Liver (tissue), 10 donors: ENCODE measurements around the gene ZSCAN12. TPM values are rescaled to one million over a fixed set of nuclear protein-coding genes. Genes with fewer than 3 reads are reported as not detected.

Source experiments
- DNase-seq: peaks from one replicate; pipeline ENCODE4 v3.0.0-alpha.2; 2017; ENCODE audit warnings: low spot score
- H3K27ac ChIP-seq, 2 donors: one replicate each; pipeline ENCODE4 v1.7.0; 2013; ENCODE audit warnings: inconsistent platforms in 2 of 2, low read length in 2 of 2, control low read depth in 1 of 2, low read depth in 1 of 2, mild to moderate bottlenecking in 1 of 2
- H3K27me3 ChIP-seq, 4 donors: one replicate each; pipeline versions ENCODE4 v1.6.1 to v1.7.0; 2013; ENCODE audit warnings: low read length in 3 of 4, inconsistent platforms in 1 of 4, mild to moderate bottlenecking in 1 of 4, moderate library complexity in 1 of 4; ENCODE audit not compliant: control insufficient read depth in 4 of 4, insufficient read depth in 4 of 4
- H3K36me3 ChIP-seq, 4 donors: one replicate each; pipeline versions ENCODE4 v1.6.1 to v1.7.0; 2013; ENCODE audit warnings: low read length in 3 of 4, mild to moderate bottlenecking in 3 of 4, low read depth in 1 of 4, moderate library complexity in 1 of 4; ENCODE audit not compliant: control insufficient read depth in 4 of 4, insufficient read depth in 3 of 4
- H3K4me1 ChIP-seq, 4 donors: one replicate each; pipeline versions ENCODE4 v1.6.1 to v1.7.0; 2013; ENCODE audit warnings: low read length in 3 of 4, mild to moderate bottlenecking in 3 of 4, moderate library complexity in 1 of 4; ENCODE audit not compliant: control insufficient read depth in 4 of 4, insufficient read depth in 4 of 4
- H3K4me3 ChIP-seq, 3 donors: one replicate each; pipeline versions ENCODE4 v1.6.1 to v1.7.0; 2013; ENCODE audit warnings: low read length in 3 of 3, control low read depth in 1 of 3, low read depth in 1 of 3, mild to moderate bottlenecking in 1 of 3
- H3K9ac ChIP-seq, 2 donors: one replicate each; pipeline ENCODE4 v1.7.0; 2013; ENCODE audit warnings: low read length in 2 of 2, mild to moderate bottlenecking in 2 of 2, moderate library complexity in 2 of 2, control low read depth in 1 of 2, low read depth in 1 of 2
- H3K9me3 ChIP-seq, 4 donors: one replicate each; pipeline versions ENCODE4 v1.6.1 to v1.7.0; 2013; ENCODE audit warnings: low read length in 3 of 4; ENCODE audit not compliant: control insufficient read depth in 4 of 4
- EGR1 ChIP-seq, 2 donors: IDR thresholded peaks; 2 replicates each; pipeline ENCODE4 v1.6.1; 2016 to 2018; ENCODE audit warnings: antibody characterized with exemption in 2 of 2, low read depth in 2 of 2
- FOXA1 ChIP-seq: IDR thresholded peaks from 2 replicates; pipeline ENCODE4 v1.6.1; 2016; ENCODE audit warnings: antibody characterized with exemption
- FOXA2 ChIP-seq: IDR thresholded peaks from 2 replicates; pipeline ENCODE4 v1.6.1; 2016; ENCODE audit warnings: antibody characterized with exemption
- GABPA ChIP-seq, 2 donors: IDR thresholded peaks in 1 of 2; conservative IDR thresholded peaks in 1 of 2; 2 replicates each; pipeline ENCODE4 v1.6.1; 2016; ENCODE audit warnings: antibody characterized with exemption in 2 of 2, mild to moderate bottlenecking in 1 of 2, moderate library complexity in 1 of 2
- HNF4G ChIP-seq: IDR thresholded peaks from 2 replicates; pipeline ENCODE4 v1.6.1; 2016; ENCODE audit warnings: antibody characterized with exemption
- RAD21 ChIP-seq, 2 donors: IDR thresholded peaks; 2 replicates each; pipeline ENCODE4 v1.6.1; 2016; ENCODE audit warnings: antibody characterized with exemption in 2 of 2, mild to moderate bottlenecking in 2 of 2
- RXRA ChIP-seq, 2 donors: IDR thresholded peaks; 2 replicates each; pipeline ENCODE4 v1.6.1; 2017 to 2018; ENCODE audit warnings: antibody characterized with exemption in 2 of 2, mild to moderate bottlenecking in 1 of 2
- SP1 ChIP-seq: IDR thresholded peaks from 2 replicates; pipeline ENCODE4 v1.6.1; 2018; ENCODE audit warnings: antibody characterized with exemption, mild to moderate bottlenecking
- TAF1 ChIP-seq: conservative IDR thresholded peaks from 2 replicates; pipeline ENCODE4 v1.6.1; 2016; ENCODE audit warnings: antibody characterized with exemption, mild to moderate bottlenecking
- YY1 ChIP-seq: IDR thresholded peaks from 2 replicates; pipeline ENCODE4 v1.6.1; 2016; ENCODE audit warnings: antibody characterized with exemption, mild to moderate bottlenecking
- WGBS: extraction: QIAGEN DNeasy Blood & Tissue Kit; methylation state at CpG from one replicate; pipeline ENCODE4 v1.1.7; 2013; 5-methylcytosine and 5-hydroxymethylcytosine counted together
- polyA plus RNA-seq, 2 donors: library from polyadenylated mRNA; stranded (reverse) in 1 of 2; unstranded in 1 of 2; fragments of 200-250 nt in 1 of 2; fragments of >200 nt in 1 of 2; fragmentation: Nextera tagmentation in 1 of 2; extraction: Ambion mirVana in 1 of 2; gene quantifications; one replicate each; pipeline versions ENCODE4 v1.2.1 to v1.2.3, GENCODE V29; 2013 to 2015
- small RNA-seq: library from RNA; depleted of rRNA; stranded (forward); fragments of <200 nt; gene quantifications from one replicate; pipeline ENCODE3, GENCODE V24; 2014
- total RNA-seq, 2 donors: library from RNA; depleted of rRNA; stranded (reverse); fragments of >200 nt; gene quantifications; one replicate each; pipeline ENCODE4 v1.2.3, GENCODE V29; 2014
- TF ChIP-seq, protein P1 (sequence below): fragments of 150-350 bp; IDR thresholded peaks from 2 replicates; pipeline ENCODE4 v1.5.1; 2017; ENCODE audit warnings: improper control_type of control experiment, low read depth, low read length; ENCODE audit not compliant: missing input control
- TF ChIP-seq, protein P2 (sequence below): IDR thresholded peaks from 2 replicates; pipeline ENCODE4 v1.6.1; 2016; ENCODE audit warnings: antibody characterized with exemption
- donor health status: healthy.
- donor health status: healthy.
- donor health status: healthy.
- donor health status: healthy.
- donor health status: healthy.

ZSCAN12 gene
- total and polyA plus RNA-seq, 4 donors, result 0.46 to 3.9 (median 2.0) TPM

DNA sequence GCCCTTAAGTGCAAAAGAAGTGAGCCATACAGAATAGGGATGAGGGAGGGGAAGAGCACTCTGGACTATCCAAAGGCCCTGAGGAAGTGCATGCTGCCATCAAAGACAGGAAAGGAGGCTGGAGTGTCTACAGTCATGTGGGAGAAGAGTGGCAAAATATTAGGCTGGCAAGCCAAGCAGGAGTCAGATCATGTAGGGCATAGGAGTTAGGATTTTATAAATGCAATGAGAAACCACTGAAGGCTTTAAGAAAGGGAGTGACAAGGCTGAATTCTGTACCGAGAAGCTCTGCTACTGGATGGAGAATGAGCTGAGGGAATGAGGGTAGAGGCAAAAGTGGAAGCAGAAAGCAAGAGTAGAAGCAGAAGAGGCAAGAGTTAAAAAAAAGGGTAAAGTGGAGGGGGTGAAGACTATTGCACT lies 65.9 kb downstream of the ZSCAN12 start:
- Histone ChIP-seq H3K27me3 (no peaks in the 10 kb centered on the region), H3K27ac (no peak overlapping the region), H3K9ac (no peak overlapping the region), H3K9me3 (peaks cover 3 to 11% (median 5%) of the 10 kb centered on the region in 4 donors), H3K4me1 (peaks cover 1 to 14% (median 4%) of the 10 kb centered on the region in 4 donors), H3K36me3 (peaks cover 0 to 5% (median 2%) of the 10 kb centered on the region in 4 donors), H3K4me3 (no peak overlapping the region)
- TF ChIP-seq RAD21 (IDR thresholded peaks at IDR 0.05), result no peak
- no peak for TF ChIP-seq SP1
- DNase-seq, result no peak
- WGBS, result 96% methylated on average over 1 of the region's 1 CpG

DNA sequence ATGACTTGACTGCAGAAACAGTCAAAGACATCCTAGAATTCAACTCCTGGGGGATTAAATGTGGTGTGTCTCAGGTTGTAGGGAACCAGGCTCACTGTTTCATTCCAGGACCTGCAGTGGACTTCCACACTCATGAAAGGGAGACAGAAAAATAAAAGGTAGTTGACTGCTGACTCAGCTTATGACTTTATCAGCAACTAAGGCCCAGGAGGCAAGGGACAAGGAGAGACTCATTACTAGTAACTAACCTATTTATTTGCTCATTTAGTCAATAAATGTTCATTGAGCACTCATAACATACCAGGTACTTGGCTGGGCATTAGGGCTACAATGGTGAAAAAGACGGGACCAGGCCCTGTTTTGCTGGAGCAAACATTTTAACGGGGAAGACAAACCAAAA lies 66.5 kb downstream of the ZSCAN12 start:
- H3K27me3 ChIP-seq, result no peaks in the 10 kb centered on the region
- no peak for DNase-seq
- no peak for TF ChIP-seq RAD21 (IDR thresholded peaks at IDR 0.05)
- no peak for TF ChIP-seq FOXA1
- TF ChIP-seq, protein P1, sequence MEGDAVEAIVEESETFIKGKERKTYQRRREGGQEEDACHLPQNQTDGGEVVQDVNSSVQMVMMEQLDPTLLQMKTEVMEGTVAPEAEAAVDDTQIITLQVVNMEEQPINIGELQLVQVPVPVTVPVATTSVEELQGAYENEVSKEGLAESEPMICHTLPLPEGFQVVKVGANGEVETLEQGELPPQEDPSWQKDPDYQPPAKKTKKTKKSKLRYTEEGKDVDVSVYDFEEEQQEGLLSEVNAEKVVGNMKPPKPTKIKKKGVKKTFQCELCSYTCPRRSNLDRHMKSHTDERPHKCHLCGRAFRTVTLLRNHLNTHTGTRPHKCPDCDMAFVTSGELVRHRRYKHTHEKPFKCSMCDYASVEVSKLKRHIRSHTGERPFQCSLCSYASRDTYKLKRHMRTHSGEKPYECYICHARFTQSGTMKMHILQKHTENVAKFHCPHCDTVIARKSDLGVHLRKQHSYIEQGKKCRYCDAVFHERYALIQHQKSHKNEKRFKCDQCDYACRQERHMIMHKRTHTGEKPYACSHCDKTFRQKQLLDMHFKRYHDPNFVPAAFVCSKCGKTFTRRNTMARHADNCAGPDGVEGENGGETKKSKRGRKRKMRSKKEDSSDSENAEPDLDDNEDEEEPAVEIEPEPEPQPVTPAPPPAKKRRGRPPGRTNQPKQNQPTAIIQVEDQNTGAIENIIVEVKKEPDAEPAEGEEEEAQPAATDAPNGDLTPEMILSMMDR, result no peak
- TF ChIP-seq YY1, result no peak
- TF ChIP-seq TAF1, result no peak
- peaks cover 1 to 14% (median 4%) of the 10 kb centered on the region in 4 donors for H3K4me1 ChIP-seq
- peaks cover 3 to 11% (median 5%) of the 10 kb centered on the region in 4 donors for H3K9me3 ChIP-seq
- H3K4me3 ChIP-seq, result no peak overlapping the region
- no peak overlapping the region for H3K27ac ChIP-seq
- WGBS, result 97% methylated on average over 2 of the region's 2 CpGs
- no peak overlapping the region for H3K9ac ChIP-seq
- H3K36me3 ChIP-seq, result peaks cover 0 to 5% (median 2%) of the 10 kb centered on the region in 4 donors

DNA sequence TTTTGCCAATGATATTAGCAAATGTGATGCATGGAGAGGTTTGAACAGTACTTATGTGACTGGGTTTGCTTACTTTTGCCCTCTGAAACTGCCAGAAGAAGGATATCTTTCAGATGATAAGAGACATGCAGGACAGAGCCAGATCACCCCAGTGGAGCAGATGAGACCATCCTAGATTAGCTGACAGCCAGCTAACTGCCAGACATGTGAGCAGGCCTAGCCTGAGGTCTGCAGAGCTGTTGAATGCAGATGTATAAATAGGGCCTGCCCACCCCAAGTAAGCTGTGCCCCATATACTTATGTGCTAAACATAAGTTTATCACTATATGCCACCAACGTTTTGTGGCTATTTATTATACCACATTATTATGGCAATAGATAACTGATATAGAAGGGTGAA lies 69.5 kb downstream of the ZSCAN12 start:
- WGBS, result 65% methylated on average over 1 of the region's 1 CpG
- peaks cover 10 to 28% (median 24%) of the 10 kb centered on the region in 4 donors for H3K36me3 ChIP-seq
- peaks cover 0 to 4% (median 1%) of the 10 kb centered on the region in 4 donors for H3K4me1 ChIP-seq
- DNase-seq, result no peak
- no peak for TF ChIP-seq YY1
- TF ChIP-seq FOXA2, result no peak
- TF ChIP-seq, protein P2, sequence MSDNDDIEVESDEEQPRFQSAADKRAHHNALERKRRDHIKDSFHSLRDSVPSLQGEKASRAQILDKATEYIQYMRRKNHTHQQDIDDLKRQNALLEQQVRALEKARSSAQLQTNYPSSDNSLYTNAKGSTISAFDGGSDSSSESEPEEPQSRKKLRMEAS, result no peak
- TF ChIP-seq TAF1, result no peak
- TF ChIP-seq RAD21 (IDR thresholded peaks at IDR 0.05), result no peak
- no peak for TF ChIP-seq EGR1 (IDR thresholded peaks at IDR 0.05; ENCODE audit: low read depth in 2 of 2)
- TF ChIP-seq GABPA (IDR thresholded peaks at IDR 0.05 in 1 of 2, conservative IDR thresholded peaks at IDR 0.05 in 1 of 2), result no peak
- no peak for TF ChIP-seq FOXA1
- TF ChIP-seq HNF4G, result no peak
- no peak for TF ChIP-seq RXRA (IDR thresholded peaks at IDR 0.05)
- peaks cover 16 to 36% (median 27%) of the 10 kb centered on the region in 4 donors for H3K9me3 ChIP-seq
- no peak overlapping the region for H3K4me3 ChIP-seq
- no peak overlapping the region for H3K27ac ChIP-seq
- H3K9ac ChIP-seq, result no peak overlapping the region
- no peaks in the 10 kb centered on the region for H3K27me3 ChIP-seq

Small RNA genes within 50 kb of the gene (small RNA-seq; reads per million reads assigned to genes)
- gene RNU2-45P, result not detected

Other genes starting within 250 kb of the ZSCAN12 start
- 1 to 10 TPM; 3.1 to 4.8 TPM for gene ZSCAN9, start 174.5 kb downstream of the ZSCAN12 start, total RNA-seq
- 1 to 10 TPM; 1.3 to 2.2 TPM for gene ZSCAN9, start 174.5 kb downstream of the ZSCAN12 start, polyA plus RNA-seq
- 1 to 10 TPM; 3.3 to 4.7 TPM for gene ZKSCAN4, start 147.5 kb downstream of the ZSCAN12 start, total RNA-seq
- gene ZKSCAN4, start 147.5 kb downstream of the ZSCAN12 start, polyA plus RNA-seq, result 1 to 10 TPM; 1.4 to 1.8 TPM
- gene NKAPL, start 140.4 kb downstream of the ZSCAN12 start, total RNA-seq, result under 1 TPM; 0.56 to 0.59 TPM
- under 1 TPM; 0.22 to 0.61 TPM for gene NKAPL, start 140.4 kb downstream of the ZSCAN12 start, polyA plus RNA-seq
- 1 to 10 TPM; 7.9 to 9.7 TPM for gene ZSCAN26, start 132.6 kb downstream of the ZSCAN12 start, total RNA-seq
- 1 to 10 TPM; 2.8 to 4.3 TPM for gene ZSCAN26, start 132.6 kb downstream of the ZSCAN12 start, polyA plus RNA-seq
- 1 to 10 TPM; 1.0 to 3.7 TPM for gene PGBD1, start 118.2 kb downstream of the ZSCAN12 start, total RNA-seq
- gene PGBD1, start 118.2 kb downstream of the ZSCAN12 start, polyA plus RNA-seq, result under 1 TPM; 0.74 to 0.93 TPM
- 10 to 100 TPM in 1 of 2 donors, 1 to 10 TPM in 1; 3.9 to 10.2 TPM for gene ZSCAN31, start 63.6 kb downstream of the ZSCAN12 start, total RNA-seq
- 1 to 10 TPM; 3.3 to 3.4 TPM for gene ZSCAN31, start 63.6 kb downstream of the ZSCAN12 start, polyA plus RNA-seq
- 1 to 10 TPM; 2.8 to 8.8 TPM for gene ZKSCAN3, start 49.8 kb downstream of the ZSCAN12 start, total RNA-seq
- gene ZKSCAN3, start 49.8 kb downstream of the ZSCAN12 start, polyA plus RNA-seq, result 1 to 10 TPM in 1 of 2 donors, under 1 TPM in 1; 0.93 to 1.1 TPM
- gene ZSCAN23, start 43.7 kb upstream of the ZSCAN12 start, total RNA-seq, result under 1 TPM; 0.42 to 0.65 TPM
- gene ZSCAN23, start 43.7 kb upstream of the ZSCAN12 start, polyA plus RNA-seq, result under 1 TPM in 1 of 2 donors, not detected in 1; 0.06 TPM
- gene GPX6, start 116.0 kb upstream of the ZSCAN12 start, total RNA-seq, result not detected
- gene GPX6, start 116.0 kb upstream of the ZSCAN12 start, polyA plus RNA-seq, result not detected
- not detected for gene GPX5, start 126.1 kb upstream of the ZSCAN12 start, total RNA-seq
- not detected for gene GPX5, start 126.1 kb upstream of the ZSCAN12 start, polyA plus RNA-seq